DND-41 (cell line): ENCODE measurements around the gene VBP1.
A peak's percentile ranks its signal among the peaks of the same experiment; 100 is the strongest.
"Not testable (repeated sequence)": the region's sequence is repeated elsewhere in the genome, so short reads cannot be mapped to it uniquely, and the experiment has no call there.

Experiments
- ATAC-seq: fragments of 200-7000 bp; cut with Tn5 transposase; 3 replicates; pipeline ENCODE4 v1.9.1; 2021; ENCODE audit warnings: low read depth; ENCODE audit not compliant: insufficient read depth
- DNase-seq: peaks from one replicate; pipeline ENCODE4 v3.0.0-alpha.2; 2020
- H2AFZ ChIP-seq: 2 replicates; pipeline ENCODE4 v1.6.0; 2012; ENCODE audit warnings: low read depth, low read length
- H3K27ac ChIP-seq: 2 replicates; pipeline ENCODE4 v1.5.1; 2012; ENCODE audit warnings: low read length, inconsistent platforms
- H3K27me3 ChIP-seq: fragments of 200-600 bp; sonication (generic); 2 replicates; pipeline ENCODE4 v1.6.0; 2012; ENCODE audit warnings: low read length, mild to moderate bottlenecking, inconsistent platforms; ENCODE audit not compliant: insufficient read depth, poor library complexity
- H3K36me3 ChIP-seq: 2 replicates; pipeline ENCODE4 v1.5.1; 2012; ENCODE audit warnings: low read length, inconsistent platforms; ENCODE audit not compliant: insufficient read depth
- H3K4me1 ChIP-seq: 2 replicates; pipeline ENCODE4 v1.5.1; 2012; ENCODE audit warnings: mild to moderate bottlenecking, low read length; ENCODE audit not compliant: insufficient read depth
- H3K4me2 ChIP-seq: 2 replicates; pipeline ENCODE4 v1.6.0; 2012; ENCODE audit warnings: mild to moderate bottlenecking, moderate library complexity, low read length, inconsistent platforms; ENCODE audit not compliant: insufficient read depth
- H3K4me3 ChIP-seq, 2 experiments: fragments of 200-600 bp in 1 of 2; shearing (Covaris generic) in 1 of 2; 2 replicates each; pipeline ENCODE4 v1.5.1; 2012 to 2016; ENCODE audit warnings: inconsistent platforms in 2 of 2, low read length in 2 of 2, mild to moderate bottlenecking in 2 of 2, low read depth in 1 of 2, moderate library complexity in 1 of 2
- H3K79me2 ChIP-seq: 2 replicates; pipeline ENCODE4 v1.6.0; 2012; ENCODE audit warnings: low read length, inconsistent platforms; ENCODE audit not compliant: insufficient read depth
- H3K9ac ChIP-seq: 2 replicates; pipeline ENCODE4 v1.6.0; 2012; ENCODE audit warnings: low read depth, mild to moderate bottlenecking, inconsistent platforms, low read length, moderate library complexity
- H3K9me3 ChIP-seq: 2 replicates; pipeline ENCODE4 v1.5.1; 2012; ENCODE audit warnings: low read length, moderate library complexity, mild to moderate bottlenecking, inconsistent platforms; ENCODE audit not compliant: insufficient read depth, severe bottlenecking
- H4K20me1 ChIP-seq: 2 replicates; pipeline ENCODE4 v1.6.0; 2012; ENCODE audit warnings: low read length; ENCODE audit not compliant: insufficient read depth
- EZH2 ChIP-seq: IDR thresholded peaks from 3 replicates; pipeline ENCODE4 v1.6.1; 2012; ENCODE audit warnings: borderline replicate concordance, low read depth, mild to moderate bottlenecking, moderate library complexity, low read length, inconsistent platforms; ENCODE audit not compliant: severe bottlenecking
- TF ChIP-seq, protein P1 (sequence below): IDR thresholded peaks from 2 replicates; pipeline ENCODE4 v1.5.1; 2012; ENCODE audit warnings: borderline replicate concordance, low read length, moderate library complexity, mild to moderate bottlenecking; ENCODE audit not compliant: poor library complexity, severe bottlenecking; ENCODE audit errors: extremely low read depth

The VBP1 gene

DNA sequence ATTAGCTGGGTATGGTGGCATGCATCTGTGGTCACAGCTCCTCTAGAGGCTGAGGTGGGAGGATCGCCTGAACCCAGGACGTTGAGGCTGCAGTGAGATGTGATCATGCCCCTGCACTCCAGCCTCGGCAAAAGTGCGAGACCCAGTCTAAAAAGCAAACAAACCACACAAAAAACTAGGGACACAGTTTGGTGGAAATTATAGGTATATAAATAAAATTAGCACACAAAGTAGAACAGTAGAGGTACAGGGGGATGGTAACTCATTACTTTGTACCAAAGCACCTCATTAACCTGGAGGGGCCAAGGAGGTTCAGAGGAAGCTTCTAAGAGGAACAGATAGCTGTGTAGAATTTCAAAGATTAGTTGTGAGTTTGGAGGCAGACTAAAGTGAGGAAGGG lies 5.1 kb downstream of the VBP1 start:
- Histone ChIP-seq H3K27ac (no peak overlapping the region), H3K4me1 (peaks cover 25% of the 10 kb centered on the region), H3K9ac (no peak overlapping the region), H2AFZ (no peak overlapping the region), H4K20me1 (no peaks in the 10 kb centered on the region; the same call in 1 of the 2 replicates), H3K4me3 (no peak overlapping the region), H3K9me3 (no peaks in the 10 kb centered on the region), H3K27me3 (no peaks in the 10 kb centered on the region), H3K79me2 (peaks cover 74% of the 10 kb centered on the region), H3K4me2 (no peak overlapping the region), H3K36me3 (peaks cover 50% of the 10 kb centered on the region)
- DNase-seq (no peak), ATAC-seq (no peak)
- TF ChIP-seq, protein P1, sequence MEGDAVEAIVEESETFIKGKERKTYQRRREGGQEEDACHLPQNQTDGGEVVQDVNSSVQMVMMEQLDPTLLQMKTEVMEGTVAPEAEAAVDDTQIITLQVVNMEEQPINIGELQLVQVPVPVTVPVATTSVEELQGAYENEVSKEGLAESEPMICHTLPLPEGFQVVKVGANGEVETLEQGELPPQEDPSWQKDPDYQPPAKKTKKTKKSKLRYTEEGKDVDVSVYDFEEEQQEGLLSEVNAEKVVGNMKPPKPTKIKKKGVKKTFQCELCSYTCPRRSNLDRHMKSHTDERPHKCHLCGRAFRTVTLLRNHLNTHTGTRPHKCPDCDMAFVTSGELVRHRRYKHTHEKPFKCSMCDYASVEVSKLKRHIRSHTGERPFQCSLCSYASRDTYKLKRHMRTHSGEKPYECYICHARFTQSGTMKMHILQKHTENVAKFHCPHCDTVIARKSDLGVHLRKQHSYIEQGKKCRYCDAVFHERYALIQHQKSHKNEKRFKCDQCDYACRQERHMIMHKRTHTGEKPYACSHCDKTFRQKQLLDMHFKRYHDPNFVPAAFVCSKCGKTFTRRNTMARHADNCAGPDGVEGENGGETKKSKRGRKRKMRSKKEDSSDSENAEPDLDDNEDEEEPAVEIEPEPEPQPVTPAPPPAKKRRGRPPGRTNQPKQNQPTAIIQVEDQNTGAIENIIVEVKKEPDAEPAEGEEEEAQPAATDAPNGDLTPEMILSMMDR, result no peak
- no peak for TF ChIP-seq EZH2

DNA sequence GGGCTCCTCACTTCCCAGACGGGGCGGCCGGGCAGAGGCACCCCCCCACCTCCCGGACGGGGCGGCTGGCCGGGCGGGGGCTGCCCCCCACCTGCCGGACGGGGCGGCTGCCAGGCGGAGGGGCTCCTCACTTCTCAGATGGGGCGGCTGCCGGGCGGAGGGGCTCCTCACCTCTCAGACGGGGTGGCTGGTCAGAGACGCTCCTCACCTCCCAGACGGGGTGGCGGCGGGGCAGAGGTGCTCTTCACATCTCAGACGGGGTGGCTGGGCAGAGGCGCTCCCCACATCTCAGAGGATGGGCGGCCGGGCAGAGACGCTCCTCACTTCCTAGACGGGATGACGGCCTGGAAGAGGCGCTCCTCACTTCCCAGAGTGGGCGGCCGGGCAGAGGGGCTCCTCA lies 7.5 kb downstream of the VBP1 start:
- H3K4me1 ChIP-seq, H3K27ac ChIP-seq, H3K27me3 ChIP-seq, ATAC-seq, H3K9me3 ChIP-seq, H3K9ac ChIP-seq, H2AFZ ChIP-seq, H3K4me2 ChIP-seq, H4K20me1 ChIP-seq, H3K4me3 ChIP-seq: not testable (repeated sequence)
- H3K79me2 ChIP-seq, result peaks cover 61% of the 10 kb centered on the region
- H3K36me3 ChIP-seq, result peaks cover 64% of the 10 kb centered on the region
- peak; percentile 4 for DNase-seq

DNA sequence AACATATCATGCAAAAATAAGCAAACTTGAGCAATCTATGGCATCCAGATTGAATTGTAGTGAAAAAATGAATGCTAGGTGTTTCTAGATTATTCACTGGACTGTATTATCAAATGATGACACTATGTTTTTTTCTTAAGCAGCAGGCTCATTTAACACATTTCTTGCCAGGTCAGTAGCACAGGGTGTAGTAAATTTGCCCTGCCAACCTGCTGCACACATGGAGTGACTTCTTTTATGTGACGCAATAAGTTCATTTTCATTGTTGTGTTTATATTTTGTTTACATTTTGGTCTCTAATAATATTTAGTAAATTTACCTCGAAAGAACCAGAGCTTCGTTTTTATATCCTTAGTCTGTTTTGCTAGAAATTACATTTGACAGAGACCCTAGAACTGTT lies 9.5 kb downstream of the VBP1 start:
- Histone ChIP-seq H3K36me3 (peaks cover 73% of the 10 kb centered on the region), H4K20me1 (no peaks in the 10 kb centered on the region), H3K27ac (no peak overlapping the region), H3K4me2 (no peak overlapping the region), H3K4me3 (no peak overlapping the region), H2AFZ (no peak overlapping the region), H3K9me3 (no peaks in the 10 kb centered on the region), H3K4me1 (no peaks in the 10 kb centered on the region), H3K9ac (no peak overlapping the region), H3K27me3 (no peaks in the 10 kb centered on the region), H3K79me2 (peaks cover 45% of the 10 kb centered on the region)
- DNase-seq, result no peak
- no peak for ATAC-seq
- no peak for TF ChIP-seq EZH2
- TF ChIP-seq, protein P1, result no peak

DNA sequence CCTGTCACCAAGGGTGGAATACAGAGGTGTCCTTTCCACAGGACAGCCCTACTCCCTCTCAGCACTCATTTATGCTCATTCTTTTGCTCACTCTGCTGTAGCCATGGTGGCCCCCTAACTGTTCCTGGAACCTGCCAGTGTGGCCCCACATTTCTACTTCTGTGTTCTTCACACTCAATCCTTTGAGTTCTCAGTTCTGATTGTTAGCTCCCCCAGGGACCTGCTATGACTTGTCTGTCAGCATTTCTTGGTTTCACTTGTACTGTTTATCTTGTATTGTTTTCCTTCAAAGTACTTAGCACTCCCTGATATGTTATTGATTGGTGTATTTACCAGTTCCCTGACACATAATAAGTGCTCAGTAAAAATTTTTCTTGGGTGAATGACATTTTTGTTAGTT lies 14.9 kb downstream of the VBP1 start:
- Histone ChIP-seq H3K4me3 (no peak overlapping the region), H3K9me3 (no peaks in the 10 kb centered on the region), H4K20me1 (peaks cover 4% of the 10 kb centered on the region; the same call in 1 of the 2 replicates), H3K4me2 (no peak overlapping the region), H3K9ac (no peak overlapping the region), H3K27ac (no peak overlapping the region), H3K79me2 (peaks cover 34% of the 10 kb centered on the region), H3K27me3 (no peaks in the 10 kb centered on the region), H3K4me1 (no peaks in the 10 kb centered on the region), H3K36me3 (peaks cover 80% of the 10 kb centered on the region), H2AFZ (no peak overlapping the region)
- no peak for DNase-seq
- ATAC-seq, result no peak
- TF ChIP-seq, protein P1, result no peak
- no peak for TF ChIP-seq EZH2
